ENCODE results near the gene POMP.

- TF ChIP-seq ZNF274 (IDR thresholded peaks at IDR 0.05; ENCODE audit: low read depth, low read length): no peak
- TF ChIP-seq YY1 (IDR thresholded peaks at IDR 0.05; ENCODE audit: insufficient read depth, insufficient read length): no peak
- TF ChIP-seq SUZ12 (IDR thresholded peaks at IDR 0.05; ENCODE audit: extremely low read depth, insufficient read depth, insufficient read length): no peak
Measured at GRCh38 chr13:28725046-28725610, 66.2 kb downstream of the POMP start.
